Endothelial cell of umbilical vein (primary cell): ENCODE measurements around the gene MUC20. TPM values are rescaled to one million over a fixed set of nuclear protein-coding genes. Genes with fewer than 3 reads are reported as not detected.
A peak's percentile ranks its signal among the peaks of the same experiment; 100 is the strongest.

Experiments
- BruUV-seq: library from RNA; stranded (reverse); fragments of 400-500 nt; replicated peaks from 2 replicates; lab custom pipeline; 2021; lab: Mats Ljungman, UMichigan
- CTCF ChIA-PET: fragments of 300-600, 350-600 bp; sonication (Branson Sonifier 250); formaldehyde crosslinking; loops from one replicate; lab custom pipeline; 2021; ENCODE audit warnings: antibody characterized with exemption, inconsistent platforms; lab: Charles Lee
- POLR2A ChIA-PET: fragments of 300-600, 350-600 bp; sonication (Branson Sonifier 250); formaldehyde crosslinking; loops from one replicate; lab custom pipeline; 2021; ENCODE audit warnings: antibody characterized with exemption, inconsistent platforms; lab: Charles Lee
- DNase-seq: peaks from one replicate; pipeline ENCODE4 v3.0.0-alpha.2; 2011; ENCODE audit warnings: low read depth, low spot score
- FAIRE-seq: peaks from 2 replicates; lab custom pipeline; 2011; peaks lifted over from hg19 to GRCh38; lab: Jason Lieb, UNC
- H2AFZ ChIP-seq: 2 replicates; pipeline ENCODE4 v1.6.0; 2012; ENCODE audit warnings: low read depth, low read length, control low read depth, inconsistent platforms
- H3K27ac ChIP-seq: 2 replicates; pipeline ENCODE4 v1.5.1; 2011; ENCODE audit warnings: low read depth, mild to moderate bottlenecking, control low read depth, low read length, moderate library complexity; ENCODE audit not compliant: insufficient read depth
- H3K27me3 ChIP-seq, 2 experiments: 2 replicates each; pipeline versions ENCODE4 v1.6.0 to v1.6.1; 2011; ENCODE audit warnings: low read length in 2 of 2, mixed read lengths in 1 of 2; ENCODE audit not compliant: control insufficient read depth in 2 of 2, insufficient read depth in 2 of 2
- H3K36me3 ChIP-seq, 2 experiments: 2 replicates in 1 of 2; 3 replicates in 1 of 2; pipeline ENCODE4 v1.5.1; 2011; ENCODE audit warnings: low read length in 2 of 2, mild to moderate bottlenecking in 1 of 2, moderate library complexity in 1 of 2; ENCODE audit not compliant: control insufficient read depth in 2 of 2, insufficient read depth in 2 of 2; ENCODE audit errors: extremely low read depth in 1 of 2
- H3K4me1 ChIP-seq: 3 replicates; pipeline ENCODE4 v1.5.1; 2011; ENCODE audit warnings: mild to moderate bottlenecking, low read length; ENCODE audit not compliant: control insufficient read depth, insufficient read depth; ENCODE audit errors: extremely low read depth
- H3K4me2 ChIP-seq: 2 replicates; pipeline ENCODE4 v1.6.1; 2011; ENCODE audit warnings: low read length, control low read depth, mixed read lengths; ENCODE audit not compliant: insufficient read depth
- H3K4me3 ChIP-seq, 3 experiments: fragments of 200-600 bp in 1 of 3; sonication (generic), shearing (Covaris generic) in 1 of 3; replicated peaks in 1 of 3; 2 replicates each; pipeline ENCODE4 v1.5.1; 2011 to 2016; ENCODE audit warnings: control low read depth in 3 of 3, low read length in 3 of 3, mild to moderate bottlenecking in 2 of 3, inconsistent platforms in 1 of 3, low read depth in 1 of 3, moderate library complexity in 1 of 3; ENCODE audit not compliant: insufficient read depth in 1 of 3
- H3K79me2 ChIP-seq: 2 replicates; pipeline ENCODE4 v1.6.0; 2012; ENCODE audit warnings: low read length, inconsistent platforms; ENCODE audit not compliant: control insufficient read depth, insufficient read depth
- H3K9ac ChIP-seq: replicated peaks from 2 replicates; pipeline ENCODE3; 2011; ENCODE audit warnings: low read length, control low read depth; ENCODE audit not compliant: insufficient read depth; ENCODE audit errors: extremely low read depth
- H3K9me1 ChIP-seq: replicated peaks from 3 replicates; pipeline ENCODE4 v1.6.0; 2011; ENCODE audit warnings: mild to moderate bottlenecking, low read length; ENCODE audit not compliant: control insufficient read depth, insufficient read depth; ENCODE audit errors: extremely low read depth
- H3K9me3 ChIP-seq: replicated peaks from 2 replicates; pipeline ENCODE4 v1.5.1; 2012; ENCODE audit warnings: low read length, inconsistent platforms; ENCODE audit not compliant: control insufficient read depth, insufficient read depth
- H4K20me1 ChIP-seq: replicated peaks from 2 replicates; pipeline ENCODE3; 2011; ENCODE audit warnings: mild to moderate bottlenecking, low read length; ENCODE audit not compliant: control insufficient read depth, insufficient read depth; ENCODE audit errors: extremely low read depth
- CTCF ChIP-seq, 2 donors: IDR thresholded peaks; 1 replicate in 1 of 2; 2 replicates in 1 of 2; pipeline ENCODE4 v1.5.1; 2011; ENCODE audit warnings: low read length in 2 of 2, mild to moderate bottlenecking in 2 of 2, moderate library complexity in 2 of 2, control low read depth in 1 of 2, inconsistent platforms in 1 of 2, low read depth in 1 of 2; ENCODE audit not compliant: insufficient read depth in 1 of 2; ENCODE audit errors: extremely low read depth in 1 of 2
- EZH2 ChIP-seq: IDR thresholded peaks from 2 replicates; pipeline ENCODE4 v1.6.1; 2012; ENCODE audit warnings: borderline replicate concordance, low read depth, mild to moderate bottlenecking, moderate library complexity, low read length, inconsistent platforms; ENCODE audit not compliant: severe bottlenecking
- FOS ChIP-seq: IDR thresholded peaks from 2 replicates; pipeline ENCODE4 v1.6.1; 2011; ENCODE audit warnings: mild to moderate bottlenecking, low read length, moderate library complexity, borderline replicate concordance; ENCODE audit not compliant: insufficient read depth
- GATA2 ChIP-seq: IDR thresholded peaks from 2 replicates; pipeline ENCODE4 v1.7.0; 2011; ENCODE audit warnings: low read depth, mild to moderate bottlenecking, moderate library complexity, mixed read lengths, low read length; ENCODE audit not compliant: insufficient read length, insufficient read depth
- JUN ChIP-seq: IDR thresholded peaks from 2 replicates; pipeline ENCODE4 v1.6.1; 2011; ENCODE audit warnings: borderline replicate concordance, low read depth; ENCODE audit not compliant: insufficient read length, insufficient read depth
- MAX ChIP-seq: IDR thresholded peaks from 2 replicates; pipeline ENCODE4 v1.6.1; 2011; ENCODE audit not compliant: insufficient read depth, insufficient read length
- MYC ChIP-seq: IDR thresholded peaks from one replicate; pipeline ENCODE4 v1.6.1; 2011; ENCODE audit warnings: mild to moderate bottlenecking, low read depth, low read length
- POLR2A ChIP-seq: IDR thresholded peaks from 2 replicates; pipeline ENCODE4 v1.6.1; 2012; ENCODE audit warnings: low read depth, mild to moderate bottlenecking, control low read depth, low read length
- POLR2AphosphoS5 ChIP-seq: IDR thresholded peaks from 2 replicates; pipeline ENCODE4 v1.6.1; 2012; ENCODE audit warnings: low read depth, mild to moderate bottlenecking, control low read depth, low read length, moderate library complexity; ENCODE audit not compliant: insufficient read depth
- dilution Hi-C: fragments of 300-500 bp; cut with MboI; formaldehyde crosslinking; loops from one replicate; pipeline ENCODE4 v1.15.0; 2019; ENCODE audit warnings: low sequenced_read_pairs; ENCODE audit not compliant: extremely low pct_ligation_motif_present
- intact Hi-C: fragments of 100-400 bp; cut with micrococcal nuclease; formaldehyde crosslinking; loops from one replicate; pipeline ENCODE4 v1.10.0; 2022
- polyA plus RNA-seq, 4 experiments: library from polyadenylated mRNA; depleted of rRNA in 3 of 4; stranded (reverse) in 3 of 4; unstranded in 1 of 4; fragments of >200 nt; gene quantifications; 2 replicates each; pipeline versions ENCODE4 v1.2.1 to v1.2.3, GENCODE V29; 2011 to 2012; ENCODE audit warnings: missing spikeins in 1 of 4
- total RNA-seq: library from RNA; stranded (reverse); gene quantifications from 2 replicates; pipeline ENCODE4 v1.2.3, GENCODE V29; 2021

Gene MUC20
- total and polyA plus RNA-seq, 2 donors (not counting 3 experiments of a cell fraction or from before 2014, with no cell fraction given) = 0.62 TPM; not detected in 1

DNA sequence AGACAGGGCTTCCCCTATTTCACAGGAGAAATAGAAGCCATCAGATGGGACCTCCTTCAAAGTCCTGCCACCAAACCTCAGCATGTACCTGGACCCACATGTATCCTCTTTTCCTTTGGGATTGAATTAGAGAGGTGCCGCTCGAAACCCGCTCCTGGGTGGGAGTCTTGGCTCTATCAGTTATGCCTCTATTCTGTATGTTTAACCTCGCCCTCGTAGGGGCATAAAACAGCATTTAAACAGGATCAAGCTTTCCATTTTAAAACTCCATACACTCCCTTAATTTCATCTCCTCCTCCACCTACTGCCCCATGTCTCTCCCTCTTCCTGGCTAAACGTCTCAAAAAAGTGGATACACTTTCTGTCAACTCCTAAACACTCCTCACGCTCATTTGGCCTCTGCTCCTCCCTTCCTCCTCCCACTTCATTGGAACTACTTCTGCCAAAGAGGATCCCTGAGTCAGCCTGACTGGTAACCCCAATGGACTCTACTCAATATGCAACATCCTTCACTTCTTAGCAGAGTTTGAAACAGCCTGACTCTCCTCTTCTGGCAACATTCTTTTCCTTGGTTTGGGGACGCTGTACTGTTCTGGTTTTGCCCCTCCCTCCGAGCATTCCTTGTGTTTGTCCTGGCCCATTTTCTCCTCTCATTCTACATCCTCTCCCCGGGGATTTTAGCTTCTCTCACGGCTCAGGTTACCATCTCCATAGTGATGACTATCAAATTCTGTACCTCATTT is 23.0 kb upstream of the MUC20 start:
- no peak overlapping the region for H3K9ac ChIP-seq
- H3K4me2 ChIP-seq = no peak overlapping the region
- intact Hi-C loops (loop anchor here (2.0 kb wide), 1 partner anchor 15 kb away; no protein-coding TSS in a partner anchor), dilution Hi-C loops (no loop called here)
- no peaks in the 10 kb centered on the region for H3K9me3 ChIP-seq
- H3K79me2 ChIP-seq = no peaks in the 10 kb centered on the region
- H4K20me1 ChIP-seq = no peaks in the 10 kb centered on the region
- CTCF ChIA-PET = interaction anchor here (0.8 kb wide), 1 partner anchor 197 kb away, joined by 3 read pairs; no protein-coding TSS in a partner anchor
- POLR2A ChIA-PET = no interaction called here
- no peak overlapping the region for H3K27ac ChIP-seq
- no peaks in the 10 kb centered on the region for H3K4me1 ChIP-seq
- no peaks in the 10 kb centered on the region for H3K9me1 ChIP-seq
- BruUV-seq = no TSS peak
- TF ChIP-seq FOS (no peak), EZH2 (no peak), CTCF (IDR thresholded peaks at IDR 0.05; ENCODE audit: extremely low read depth in 1 of 2, insufficient read depth in 1 of 2, low read depth in 1 of 2, low read length in 2 of 2) (no peak), POLR2A (no peak), MYC (no peak), JUN (no peak), GATA2 (no peak), MAX (no peak), POLR2AphosphoS5 (no peak)
- H3K4me3 ChIP-seq = no peak overlapping the region
- peaks cover 0 to 3% of the 10 kb centered on the region in 2 experiments for H3K36me3 ChIP-seq
- DNase-seq = no peak
- peak; percentile 81 for FAIRE-seq
- H3K27me3 ChIP-seq = no peaks in the 10 kb centered on the region
- H2AFZ ChIP-seq = no peak overlapping the region
